ENCODE data around the gene MRPL49.

The MRPL49 gene

GRCh38 chr11:65121865-65122696 lies at the start of gene MRPL49, which contains the start of gene FAU:
Gene MRPL49, plus strand, starts transcription at chr11:65122321. Its CDS starts 26 bp downstream, at chr11:65122347.
Gene FAU, minus strand, starts transcription at chr11:65122134. Its CDS starts 321 bp downstream, at chr11:65121813.
- in situ Hi-C loops (cut with HindIII; ENCODE audit: low sequenced_read_pairs): no loop called here

DNA sequence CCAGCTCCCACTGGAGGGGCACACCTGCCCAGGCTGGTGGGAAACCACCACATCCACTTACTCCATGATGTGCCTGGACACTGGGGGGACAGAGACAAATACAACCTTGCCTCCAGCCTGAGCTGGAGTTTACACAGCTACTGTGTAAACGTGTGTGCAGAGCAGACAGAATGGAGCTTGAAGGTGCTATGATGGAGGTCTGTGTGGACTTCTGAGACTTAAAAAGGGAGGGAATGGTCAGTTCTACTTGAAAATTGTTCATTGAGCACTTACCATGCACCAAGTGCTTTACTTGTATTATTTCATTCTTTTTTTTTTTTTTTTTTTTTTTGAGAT lies 49.5 kb upstream of the MRPL49 start:
- no peak for DNase-seq (ENCODE audit: low read depth, low spot score)
- TF ChIP-seq, protein P1, sequence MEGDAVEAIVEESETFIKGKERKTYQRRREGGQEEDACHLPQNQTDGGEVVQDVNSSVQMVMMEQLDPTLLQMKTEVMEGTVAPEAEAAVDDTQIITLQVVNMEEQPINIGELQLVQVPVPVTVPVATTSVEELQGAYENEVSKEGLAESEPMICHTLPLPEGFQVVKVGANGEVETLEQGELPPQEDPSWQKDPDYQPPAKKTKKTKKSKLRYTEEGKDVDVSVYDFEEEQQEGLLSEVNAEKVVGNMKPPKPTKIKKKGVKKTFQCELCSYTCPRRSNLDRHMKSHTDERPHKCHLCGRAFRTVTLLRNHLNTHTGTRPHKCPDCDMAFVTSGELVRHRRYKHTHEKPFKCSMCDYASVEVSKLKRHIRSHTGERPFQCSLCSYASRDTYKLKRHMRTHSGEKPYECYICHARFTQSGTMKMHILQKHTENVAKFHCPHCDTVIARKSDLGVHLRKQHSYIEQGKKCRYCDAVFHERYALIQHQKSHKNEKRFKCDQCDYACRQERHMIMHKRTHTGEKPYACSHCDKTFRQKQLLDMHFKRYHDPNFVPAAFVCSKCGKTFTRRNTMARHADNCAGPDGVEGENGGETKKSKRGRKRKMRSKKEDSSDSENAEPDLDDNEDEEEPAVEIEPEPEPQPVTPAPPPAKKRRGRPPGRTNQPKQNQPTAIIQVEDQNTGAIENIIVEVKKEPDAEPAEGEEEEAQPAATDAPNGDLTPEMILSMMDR (IDR thresholded peaks at IDR 0.05; ENCODE audit: low read depth, low read length): no peak
- no peak overlapping the region for H3K4me3 ChIP-seq (ENCODE audit: low read depth, low read length)
- in situ Hi-C loops (cut with HindIII; ENCODE audit: low sequenced_read_pairs): no loop called here

More at GRCh38 chr11:65121865-65122696, at the start of gene MRPL49, which contains the start of gene FAU:
- TF ChIP-seq, protein P1 (IDR thresholded peaks at IDR 0.05; ENCODE audit: low read depth, low read length): no peak
- DNase-seq (ENCODE audit: low read depth, low spot score): peak; percentile 97
- H3K4me3 ChIP-seq (ENCODE audit: low read depth, low read length): peak within 1 kb of the TSS; percentile 99

DNA sequence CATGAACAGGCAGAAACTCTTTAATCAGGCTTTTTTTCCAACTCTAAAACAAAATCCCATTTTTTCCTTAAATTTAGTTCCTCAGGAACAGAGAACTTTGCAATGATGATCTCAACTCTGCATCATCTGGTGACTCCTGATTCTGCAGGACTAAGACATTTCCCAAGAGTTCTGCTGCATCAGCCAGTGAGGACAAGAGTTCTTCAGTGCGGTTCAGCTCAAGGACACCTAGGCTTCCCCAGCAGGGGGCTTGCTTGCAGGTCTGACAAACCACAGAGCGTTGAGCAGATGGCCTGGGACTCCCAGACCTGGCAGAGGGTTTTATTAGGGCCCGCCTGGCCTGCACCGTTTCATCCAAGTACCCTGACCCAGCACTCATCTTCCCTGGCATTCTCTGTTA lies 44.7 kb upstream of the MRPL49 start:
- in situ Hi-C loops (cut with HindIII; ENCODE audit: low sequenced_read_pairs): no loop called here
- TF ChIP-seq, protein P1 (IDR thresholded peaks at IDR 0.05; ENCODE audit: low read depth, low read length): no peak
- no peak overlapping the region for H3K4me3 ChIP-seq (ENCODE audit: low read depth, low read length)
- no peak for DNase-seq (ENCODE audit: low read depth, low spot score)

- TF ChIP-seq, protein P1 (IDR thresholded peaks at IDR 0.05; ENCODE audit: low read depth, low read length): peak; percentile 68
- DNase-seq (ENCODE audit: low read depth, low spot score): peak; percentile 15
- in situ Hi-C loops (cut with HindIII; ENCODE audit: low sequenced_read_pairs): no loop called here
- H3K4me3 ChIP-seq (ENCODE audit: low read depth, low read length): no peak overlapping the region
Measured at GRCh38 chr11:65078151-65078550, 44.0 kb upstream of the MRPL49 start.

DNA sequence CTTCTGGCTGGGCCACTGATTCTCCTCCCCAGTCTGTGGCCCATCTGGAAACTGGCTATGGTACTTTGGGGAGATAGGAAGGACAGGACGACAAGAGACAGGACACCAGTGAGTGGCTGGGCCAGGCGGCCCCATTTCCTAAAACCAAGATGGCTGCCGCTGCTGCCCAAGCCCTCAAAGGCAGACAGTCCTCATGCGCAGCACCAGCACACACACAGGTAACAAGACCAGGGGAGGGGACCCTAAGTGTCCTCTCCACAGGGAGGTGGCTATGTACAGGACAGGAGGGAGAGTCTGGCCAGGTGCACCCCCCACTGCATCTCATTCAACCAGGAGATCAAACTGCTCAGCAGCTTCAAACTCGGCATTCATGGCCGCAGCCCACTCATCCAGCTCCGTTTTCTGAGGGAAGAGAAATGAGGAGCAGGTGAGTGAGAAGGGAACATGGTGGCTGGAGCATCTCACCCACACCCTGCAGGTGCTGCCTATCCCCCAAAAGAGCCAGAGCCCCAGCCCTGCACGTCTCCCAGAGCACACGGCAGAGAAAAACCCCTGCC lies 43.3 kb upstream of the MRPL49 start:
- in situ Hi-C loops (cut with HindIII; ENCODE audit: low sequenced_read_pairs): no loop called here
- DNase-seq (ENCODE audit: low read depth, low spot score): no peak
- H3K4me3 ChIP-seq (ENCODE audit: low read depth, low read length): no peak overlapping the region
- TF ChIP-seq, protein P1 (IDR thresholded peaks at IDR 0.05; ENCODE audit: low read depth, low read length): no peak

DNA sequence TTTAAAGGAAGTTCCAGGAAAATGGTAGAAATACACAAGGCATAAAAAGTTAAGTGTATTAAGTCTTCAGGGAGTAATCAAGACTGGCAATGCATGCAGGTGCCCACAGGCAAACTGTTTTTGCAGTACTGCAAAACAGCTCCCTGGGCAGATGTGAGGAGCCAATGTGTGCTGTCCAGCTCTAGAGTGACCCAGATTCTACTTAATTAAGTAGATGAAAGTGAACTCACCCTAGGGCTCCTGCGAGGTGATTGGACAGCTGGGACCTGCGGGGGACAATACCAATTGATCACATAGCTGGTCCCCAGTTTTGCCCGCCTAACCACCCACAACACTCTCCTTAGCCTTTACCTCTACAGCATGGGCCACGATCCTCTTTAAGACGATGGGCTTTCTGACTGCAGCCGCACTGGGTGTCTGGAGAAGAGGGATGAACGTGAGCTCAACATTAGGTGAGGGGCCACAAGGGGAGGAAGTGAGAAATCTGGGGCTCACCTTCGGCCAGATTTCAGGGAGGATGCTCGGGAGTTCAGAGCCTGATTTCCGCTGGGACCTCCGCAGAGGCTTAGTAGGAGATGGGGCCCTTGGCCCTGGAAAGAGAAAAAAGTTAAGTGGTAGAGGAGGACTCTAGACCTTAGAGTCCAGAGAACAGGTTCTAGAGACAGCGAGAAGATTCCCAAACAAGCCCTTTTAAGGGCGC lies 38.8 kb upstream of the MRPL49 start:
- H3K4me3 ChIP-seq (ENCODE audit: low read depth, low read length): peak overlapping the region; percentile 81
- in situ Hi-C loops (cut with HindIII; ENCODE audit: low sequenced_read_pairs): no loop called here
- no peak for DNase-seq (ENCODE audit: low read depth, low spot score)
- TF ChIP-seq, protein P1 (IDR thresholded peaks at IDR 0.05; ENCODE audit: low read depth, low read length): no peak
